Measurements from ENCODE around the gene TCEA3. TPM values are rescaled to one million over a fixed set of nuclear protein-coding genes. Genes with fewer than 3 reads are reported as not detected.

The TCEA3 gene
- total RNA-seq, 1 donor from 2014 or later, result 3.3 TPM

DNA sequence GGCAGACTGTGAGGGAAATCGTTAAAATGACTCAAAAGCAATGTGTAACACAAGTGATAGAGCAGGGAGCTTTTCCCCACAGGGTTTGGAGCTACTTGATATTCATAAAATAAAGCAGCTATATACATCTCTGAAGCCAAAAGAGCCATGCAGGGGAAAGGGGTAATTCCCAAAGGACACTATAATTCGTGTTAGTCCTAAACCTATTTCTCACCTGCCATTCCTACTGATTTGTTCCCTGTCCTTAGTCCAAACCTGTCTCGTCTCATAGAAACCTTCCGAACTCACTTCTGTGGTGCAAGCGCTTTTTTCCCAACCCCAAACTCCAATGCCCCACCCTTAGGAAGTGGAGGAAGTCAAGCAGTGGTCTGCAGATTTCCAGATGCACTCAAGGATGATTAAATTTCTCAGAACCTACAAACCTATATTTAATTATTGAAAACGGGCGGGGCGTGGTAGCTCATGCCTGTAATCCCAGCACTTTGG, 79.5 kb downstream of the TCEA3 start:
- Histone ChIP-seq H3K9ac (ENCODE audit: low read length) (peak overlapping the region; percentile 92), H3K36me3 (ENCODE audit: insufficient read depth, low read length) (no peaks in the 10 kb centered on the region), H4K20me1 (ENCODE audit: insufficient read depth, low read length) (peaks cover 31% of the 10 kb centered on the region), H2AFZ (ENCODE audit: low read depth, low read length) (peak overlapping the region; percentile 82), H3K4me2 (ENCODE audit: low read length) (peak overlapping the region; percentile 93), H3K4me3 (ENCODE audit: insufficient read depth, low read depth, low read length) (peak overlapping the region; percentile 72), H3K4me1 (ENCODE audit: insufficient read depth, low read length) (peaks cover 20% of the 10 kb centered on the region), H3K27ac (ENCODE audit: low read depth, low read length) (peak overlapping the region; percentile 95), H3K9me3 (ENCODE audit: insufficient read depth, low read depth, low read length) (no peaks in the 10 kb centered on the region), H3K79me2 (ENCODE audit: insufficient read depth, low read length) (peaks cover 38% of the 10 kb centered on the region), H3K27me3 (ENCODE audit: insufficient read depth, low read length) (no peaks in the 10 kb centered on the region)
- H3K36me3 Mint-ChIP-seq (ENCODE audit: low read depth, unreplicated experiment), result peaks cover 2% of the 10 kb centered on the region
- no peaks in the 10 kb centered on the region for H3K27me3 Mint-ChIP-seq (ENCODE audit: low read depth, unreplicated experiment)
- TF ChIP-seq, protein P1, sequence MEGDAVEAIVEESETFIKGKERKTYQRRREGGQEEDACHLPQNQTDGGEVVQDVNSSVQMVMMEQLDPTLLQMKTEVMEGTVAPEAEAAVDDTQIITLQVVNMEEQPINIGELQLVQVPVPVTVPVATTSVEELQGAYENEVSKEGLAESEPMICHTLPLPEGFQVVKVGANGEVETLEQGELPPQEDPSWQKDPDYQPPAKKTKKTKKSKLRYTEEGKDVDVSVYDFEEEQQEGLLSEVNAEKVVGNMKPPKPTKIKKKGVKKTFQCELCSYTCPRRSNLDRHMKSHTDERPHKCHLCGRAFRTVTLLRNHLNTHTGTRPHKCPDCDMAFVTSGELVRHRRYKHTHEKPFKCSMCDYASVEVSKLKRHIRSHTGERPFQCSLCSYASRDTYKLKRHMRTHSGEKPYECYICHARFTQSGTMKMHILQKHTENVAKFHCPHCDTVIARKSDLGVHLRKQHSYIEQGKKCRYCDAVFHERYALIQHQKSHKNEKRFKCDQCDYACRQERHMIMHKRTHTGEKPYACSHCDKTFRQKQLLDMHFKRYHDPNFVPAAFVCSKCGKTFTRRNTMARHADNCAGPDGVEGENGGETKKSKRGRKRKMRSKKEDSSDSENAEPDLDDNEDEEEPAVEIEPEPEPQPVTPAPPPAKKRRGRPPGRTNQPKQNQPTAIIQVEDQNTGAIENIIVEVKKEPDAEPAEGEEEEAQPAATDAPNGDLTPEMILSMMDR (IDR thresholded peaks at IDR 0.05; ENCODE audit: insufficient read depth, low read depth, low read length), result no peak
- TF ChIP-seq EZH2 (IDR thresholded peaks at IDR 0.05; ENCODE audit: insufficient read depth, low read length), result no peak
- no peaks in the 10 kb centered on the region for H3K9me3 Mint-ChIP-seq (ENCODE audit: unreplicated experiment)
- H3K4me3 Mint-ChIP-seq (ENCODE audit: unreplicated experiment), result peak overlapping the region; percentile 91
- peak overlapping the region; percentile 98 for H3K27ac Mint-ChIP-seq (ENCODE audit: unreplicated experiment)
- DNase-seq (ENCODE audit: low read depth) (no peak), FAIRE-seq (no peak)
- peaks cover 12% of the 10 kb centered on the region for H3K4me1 Mint-ChIP-seq (ENCODE audit: low read depth, unreplicated experiment)

DNA sequence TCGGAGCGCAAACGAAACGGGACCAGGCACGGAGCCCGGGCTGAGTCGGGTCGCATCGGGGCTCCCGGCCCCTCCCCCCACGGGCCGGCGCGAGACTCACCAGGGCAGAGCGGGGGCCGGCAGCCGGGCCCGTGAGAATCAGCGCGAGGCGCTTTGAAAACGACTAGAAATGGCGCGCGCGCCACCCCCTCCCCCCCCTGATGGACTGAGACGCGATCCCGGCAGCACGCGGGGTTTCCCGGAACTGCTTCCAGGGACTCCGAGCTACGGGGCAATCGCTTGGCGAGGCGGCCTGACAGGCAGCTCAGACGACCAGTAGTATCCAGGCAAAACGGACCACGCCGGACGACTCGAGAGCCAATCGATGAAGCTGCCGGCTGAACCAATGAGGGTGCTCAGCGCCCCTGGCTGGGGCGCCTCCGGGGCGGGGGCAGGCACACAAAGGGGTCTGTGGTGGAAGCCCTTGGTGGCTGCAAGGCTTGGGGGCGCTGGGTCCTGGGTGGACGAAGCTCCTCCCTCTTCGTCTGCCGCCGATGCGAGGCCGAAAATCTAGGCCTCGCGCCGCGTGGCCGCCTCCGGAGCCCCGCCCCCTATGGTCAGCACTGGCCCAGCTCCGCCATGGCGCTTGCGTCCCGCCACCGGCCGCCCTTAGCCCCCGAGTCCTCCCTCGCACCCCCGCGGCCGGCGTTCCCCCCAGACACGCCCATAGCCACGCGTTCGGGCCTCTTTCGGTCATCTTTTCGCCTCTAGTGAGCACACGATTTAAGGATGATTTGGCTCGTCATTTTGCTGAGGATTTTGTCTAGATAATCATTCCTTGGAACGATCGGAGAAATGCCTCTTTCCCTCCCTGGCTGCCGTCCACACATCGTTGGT, 80.2 kb downstream of the TCEA3 start, which contains the start of gene HNRNPR:
TSS of gene HNRNPR (minus strand) at position 174 of the 876 bp plus-strand sequence. CDS start 3,276 bp downstream, outside the sequence.
- Mint-ChIP-seq H3K27me3 (ENCODE audit: low read depth, unreplicated experiment) (no peaks in the 10 kb centered on the region), H3K9me3 (ENCODE audit: unreplicated experiment) (no peaks in the 10 kb centered on the region), H3K4me3 (ENCODE audit: unreplicated experiment) (peak within 1 kb of the TSS; percentile 93), H3K4me1 (ENCODE audit: low read depth, unreplicated experiment) (peaks cover 17% of the 10 kb centered on the region), H3K27ac (ENCODE audit: unreplicated experiment) (peak within 1 kb of the TSS; percentile 98), H3K36me3 (ENCODE audit: low read depth, unreplicated experiment) (peaks cover 2% of the 10 kb centered on the region)
- Histone ChIP-seq H3K4me3 (ENCODE audit: insufficient read depth, low read depth, low read length) (peak within 1 kb of the TSS; percentile 80), H3K9ac (ENCODE audit: low read length) (peak within 1 kb of the TSS; percentile 92), H4K20me1 (ENCODE audit: insufficient read depth, low read length) (peaks cover 38% of the 10 kb centered on the region), H3K27me3 (ENCODE audit: insufficient read depth, low read length) (no peaks in the 10 kb centered on the region), H3K9me3 (ENCODE audit: insufficient read depth, low read depth, low read length) (no peaks in the 10 kb centered on the region), H3K27ac (ENCODE audit: low read depth, low read length) (peak within 1 kb of the TSS; percentile 97), H3K4me1 (ENCODE audit: insufficient read depth, low read length) (peaks cover 27% of the 10 kb centered on the region), H3K4me2 (ENCODE audit: low read length) (peak within 1 kb of the TSS; percentile 94), H3K79me2 (ENCODE audit: insufficient read depth, low read length) (peaks cover 45% of the 10 kb centered on the region), H3K36me3 (ENCODE audit: insufficient read depth, low read length) (no peaks in the 10 kb centered on the region), H2AFZ (ENCODE audit: low read depth, low read length) (peak within 1 kb of the TSS; percentile 82)
- DNase-seq (ENCODE audit: low read depth) (peak; percentile 100), FAIRE-seq (no peak)
- TF ChIP-seq, protein P1 (IDR thresholded peaks at IDR 0.05; ENCODE audit: insufficient read depth, low read depth, low read length), result no peak
- TF ChIP-seq EZH2 (IDR thresholded peaks at IDR 0.05; ENCODE audit: insufficient read depth, low read length), result no peak

Data from astrocyte (in vitro differentiated cells and primary cell).